Endodermal cell (in vitro differentiated cells): ENCODE data around the gene GALNT14. TPM values are rescaled to one million over a fixed set of nuclear protein-coding genes. Genes with fewer than 3 reads are reported as not detected.

ENCODE experiments used
- DNase-seq: peaks from one replicate; pipeline ENCODE4 v3.0.0-alpha.2; 2017
- H3K27ac ChIP-seq: 2 replicates; pipeline ENCODE4 v1.5.1; 2013; ENCODE audit warnings: mild to moderate bottlenecking, low read depth, low read length, moderate library complexity
- H3K27me3 ChIP-seq: 2 replicates; pipeline ENCODE4 v1.6.1; 2013; ENCODE audit warnings: mild to moderate bottlenecking, low read length, moderate library complexity; ENCODE audit not compliant: insufficient read depth, control insufficient read depth, poor library complexity, severe bottlenecking
- H3K36me3 ChIP-seq: 2 replicates; pipeline ENCODE4 v1.7.0; 2013; ENCODE audit warnings: mild to moderate bottlenecking, low read length, moderate library complexity; ENCODE audit not compliant: control insufficient read depth, insufficient read depth
- H3K4me1 ChIP-seq: one replicate; pipeline ENCODE4 v1.7.0; 2013; ENCODE audit warnings: low read length; ENCODE audit not compliant: control insufficient read depth, insufficient read depth
- H3K4me3 ChIP-seq: 2 replicates; pipeline ENCODE4 v1.5.1; 2013; ENCODE audit warnings: mild to moderate bottlenecking, low read length, moderate library complexity
- H3K9ac ChIP-seq: 2 replicates; pipeline ENCODE4 v1.6.1; 2013; ENCODE audit warnings: mild to moderate bottlenecking, low read length, moderate library complexity; ENCODE audit not compliant: poor library complexity, severe bottlenecking; ENCODE audit errors: extremely low read depth
- H3K9me3 ChIP-seq: 2 replicates; pipeline ENCODE4 v1.6.1; 2013; ENCODE audit warnings: mild to moderate bottlenecking, low read length, moderate library complexity; ENCODE audit not compliant: control insufficient read depth
- H3K27ac Mint-ChIP-seq: 2 replicates; pipeline ENCODE4 v1.8.0; 2020; ENCODE audit warnings: mixed read lengths
- H3K27me3 Mint-ChIP-seq: 2 replicates; pipeline ENCODE4 v1.8.0; 2021; ENCODE audit warnings: mild to moderate bottlenecking, mixed read lengths; ENCODE audit not compliant: insufficient read depth
- H3K36me3 Mint-ChIP-seq: 2 replicates; pipeline ENCODE4 v1.8.0; 2020; ENCODE audit warnings: low read depth, mixed read lengths
- H3K4me1 Mint-ChIP-seq: 2 replicates; pipeline ENCODE4 v1.8.0; 2020; ENCODE audit warnings: mixed read lengths
- H3K4me3 Mint-ChIP-seq: 2 replicates; pipeline ENCODE4 v1.8.0; 2020; ENCODE audit warnings: mild to moderate bottlenecking, moderate library complexity, mixed read lengths
- H3K9me3 Mint-ChIP-seq: 2 replicates; pipeline ENCODE4 v1.8.0; 2020; ENCODE audit warnings: mild to moderate bottlenecking, mixed read lengths
- WGBS, 2 experiments: methylation state at CpG; one replicate each; pipeline versions ENCODE4 v1.1.5 to v1.1.7; 2013; ENCODE audit warnings: missing lambda C conversion rate in 2 of 2, mixed read lengths in 1 of 2; ENCODE audit not compliant: insufficient coverage in 1 of 2, insufficient read length in 1 of 2; 5-methylcytosine and 5-hydroxymethylcytosine counted together
- total RNA-seq, 2 donors: library from RNA; stranded (reverse); fragmentation: NEBNext Ultra II Directional in 1 of 2; extraction: Animal tissue kit (Norgen Biotek cat#: 25700) in 1 of 2; gene quantifications; 2 replicates in 1 of 2; 3 replicates in 1 of 2; pipeline ENCODE4 v1.2.1, GENCODE V29; 2021
- TF ChIP-seq, protein P1 (sequence below): fragments of 200-600 bp; sonication (generic); conservative IDR thresholded peaks from 2 replicates; pipeline ENCODE4 v1.5.0; 2021; ENCODE audit warnings: antibody characterized with exemption, mild to moderate bottlenecking

The GALNT14 gene
- total RNA-seq, 2 donors from 2014 or later = 1.4 TPM

GRCh38 chr2:30865243-30865642 lies 273.0 kb downstream of the GALNT14 start:
- H3K27ac Mint-ChIP-seq = no peak overlapping the region
- Histone ChIP-seq H3K27me3 (no peaks in the 10 kb centered on the region), H3K4me1 (no peaks in the 10 kb centered on the region), H3K27ac (no peak overlapping the region), H3K4me3 (no peak overlapping the region), H3K9me3 (no peaks in the 10 kb centered on the region), H3K9ac (no peak overlapping the region), H3K36me3 (no peaks in the 10 kb centered on the region)
- no peaks in the 10 kb centered on the region for H3K36me3 Mint-ChIP-seq
- H3K4me3 Mint-ChIP-seq = no peak overlapping the region
- no peaks in the 10 kb centered on the region for H3K27me3 Mint-ChIP-seq
- no peaks in the 10 kb centered on the region for H3K4me1 Mint-ChIP-seq
- no peak for DNase-seq
- WGBS, 2 experiments = 75 to 91% methylated on average over 1 of the region's 1 CpG
- TF ChIP-seq, protein P1, sequence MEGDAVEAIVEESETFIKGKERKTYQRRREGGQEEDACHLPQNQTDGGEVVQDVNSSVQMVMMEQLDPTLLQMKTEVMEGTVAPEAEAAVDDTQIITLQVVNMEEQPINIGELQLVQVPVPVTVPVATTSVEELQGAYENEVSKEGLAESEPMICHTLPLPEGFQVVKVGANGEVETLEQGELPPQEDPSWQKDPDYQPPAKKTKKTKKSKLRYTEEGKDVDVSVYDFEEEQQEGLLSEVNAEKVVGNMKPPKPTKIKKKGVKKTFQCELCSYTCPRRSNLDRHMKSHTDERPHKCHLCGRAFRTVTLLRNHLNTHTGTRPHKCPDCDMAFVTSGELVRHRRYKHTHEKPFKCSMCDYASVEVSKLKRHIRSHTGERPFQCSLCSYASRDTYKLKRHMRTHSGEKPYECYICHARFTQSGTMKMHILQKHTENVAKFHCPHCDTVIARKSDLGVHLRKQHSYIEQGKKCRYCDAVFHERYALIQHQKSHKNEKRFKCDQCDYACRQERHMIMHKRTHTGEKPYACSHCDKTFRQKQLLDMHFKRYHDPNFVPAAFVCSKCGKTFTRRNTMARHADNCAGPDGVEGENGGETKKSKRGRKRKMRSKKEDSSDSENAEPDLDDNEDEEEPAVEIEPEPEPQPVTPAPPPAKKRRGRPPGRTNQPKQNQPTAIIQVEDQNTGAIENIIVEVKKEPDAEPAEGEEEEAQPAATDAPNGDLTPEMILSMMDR = no peak
- no peaks in the 10 kb centered on the region for H3K9me3 Mint-ChIP-seq

DNA sequence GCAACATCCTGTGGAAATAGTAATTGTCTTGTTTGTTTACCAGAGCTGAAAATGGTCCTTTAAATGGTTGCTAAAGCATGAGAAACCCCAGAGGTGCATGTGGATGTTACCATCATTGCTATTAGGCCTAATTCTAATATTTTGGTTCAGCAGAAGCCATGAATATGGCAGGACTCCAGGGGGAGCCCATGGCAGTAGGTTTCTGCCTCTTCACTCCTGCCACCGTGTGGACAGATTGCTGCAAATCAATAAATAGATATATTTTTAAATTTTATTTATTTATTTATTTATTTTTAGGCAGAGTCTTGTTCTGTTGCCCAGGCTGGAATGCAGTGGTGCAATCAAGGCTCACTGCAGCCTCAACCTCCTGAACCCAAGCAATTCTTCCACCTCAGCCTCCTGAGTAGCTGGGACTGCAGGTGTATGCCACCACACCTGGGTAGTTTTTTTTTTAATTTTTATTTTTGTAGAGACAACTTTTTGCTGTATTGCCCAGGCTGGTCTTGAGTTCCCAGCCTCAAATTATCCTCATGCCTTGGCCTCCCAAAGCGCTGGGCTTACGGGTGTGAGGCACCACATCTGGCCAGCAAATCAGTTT lies 276.1 kb downstream of the GALNT14 start:
- H3K36me3 ChIP-seq = no peaks in the 10 kb centered on the region
- no peaks in the 10 kb centered on the region for H3K9me3 ChIP-seq
- TF ChIP-seq, protein P1 = peak; percentile 97
- peak; percentile 76 for DNase-seq
- H3K9ac ChIP-seq = no peak overlapping the region
- H3K9me3 Mint-ChIP-seq = no peaks in the 10 kb centered on the region
- no peaks in the 10 kb centered on the region for H3K4me1 ChIP-seq
- no peak overlapping the region for H3K27ac Mint-ChIP-seq
- H3K4me3 Mint-ChIP-seq = no peak overlapping the region
- no peaks in the 10 kb centered on the region for H3K4me1 Mint-ChIP-seq
- H3K27ac ChIP-seq = no peak overlapping the region
- no peaks in the 10 kb centered on the region for H3K27me3 Mint-ChIP-seq
- H3K36me3 Mint-ChIP-seq = no peaks in the 10 kb centered on the region
- H3K27me3 ChIP-seq = no peaks in the 10 kb centered on the region
- 63 to 93% methylated on average over 2 to 3 of the region's 3 CpGs for WGBS, 2 experiments
- H3K4me3 ChIP-seq = no peak overlapping the region

DNA sequence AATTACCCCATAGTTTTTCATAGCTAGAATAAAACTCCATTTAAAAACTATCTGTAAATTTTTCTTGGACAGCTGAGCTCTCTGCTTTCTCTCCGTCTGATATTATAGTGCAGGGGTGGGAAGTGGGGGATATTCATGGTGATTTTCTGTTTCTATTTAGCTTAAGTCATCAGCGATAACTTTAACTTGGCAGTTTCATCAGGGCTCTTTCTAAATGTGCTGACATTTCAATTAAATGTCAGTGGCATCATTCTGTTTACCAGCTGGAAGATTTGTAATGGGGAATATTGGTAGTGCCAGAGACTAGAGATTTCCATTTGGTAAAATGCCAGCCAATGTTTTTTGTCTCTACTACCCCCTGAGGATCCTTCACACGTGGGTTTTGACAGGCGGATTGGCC lies 277.5 kb downstream of the GALNT14 start:
- Mint-ChIP-seq H3K27me3 (peaks cover 3% of the 10 kb centered on the region), H3K9me3 (no peaks in the 10 kb centered on the region)

More for the DNA sequence above, 277.5 kb downstream of the GALNT14 start:
- H3K9ac ChIP-seq = no peak overlapping the region
- H3K36me3 ChIP-seq = no peaks in the 10 kb centered on the region
- Mint-ChIP-seq H3K36me3 (no peaks in the 10 kb centered on the region), H3K4me3 (no peak overlapping the region), H3K4me1 (no peaks in the 10 kb centered on the region), H3K27ac (no peak overlapping the region)
- WGBS, 2 experiments = 78 to 84% methylated on average over 3 to 4 of the region's 4 CpGs
- H3K27ac ChIP-seq = no peak overlapping the region
- no peaks in the 10 kb centered on the region for H3K9me3 ChIP-seq
- H3K4me3 ChIP-seq = no peak overlapping the region
- no peak for DNase-seq
- no peaks in the 10 kb centered on the region for H3K27me3 ChIP-seq
- H3K4me1 ChIP-seq = no peaks in the 10 kb centered on the region
- TF ChIP-seq, protein P1 = no peak

Other genes starting within 250 kb of the GALNT14 start
- under 1 TPM; 0.31 to 0.40 TPM for gene CAPN14, start 79.1 kb upstream of the GALNT14 start, total RNA-seq
- 10 to 100 TPM; 10.7 to 15.5 TPM for gene EHD3, start 95.7 kb upstream of the GALNT14 start, total RNA-seq